Astrocyte of the spinal cord (primary cell): ENCODE data around the gene RGS11.
A peak's percentile ranks its signal among the peaks of the same experiment; 100 is the strongest.

Experiments
- DNase-seq: peaks from one replicate; pipeline ENCODE4 v3.0.0; 2011; ENCODE audit warnings: low read depth, low spot score
- H3K4me3 ChIP-seq: 2 replicates; pipeline ENCODE4 v1.5.1; 2011; ENCODE audit warnings: low read depth, mild to moderate bottlenecking, low read length, moderate library complexity
- CTCF ChIP-seq: IDR thresholded peaks from 2 replicates; pipeline ENCODE4 v1.5.1; 2012; ENCODE audit warnings: low read depth, mild to moderate bottlenecking, low read length, inconsistent platforms
- in situ Hi-C: cut with HindIII; loops from 2 replicates; pipeline ENCODE4 v1.10.0; 2017; ENCODE audit warnings: low sequenced_read_pairs

RGS11 gene

GRCh38 chr16:275786-276232, at the start of gene RGS11:
RGS11 (minus strand) TSS chr16:275944; CDS start chr16:275911, 33 bp downstream.
- in situ Hi-C loops = no loop called here
- DNase-seq = no peak
- peak within 1 kb of the TSS; percentile 25 for H3K4me3 ChIP-seq
- TF ChIP-seq CTCF = no peak

GRCh38 chr16:324451-325334, 48.9 kb upstream of the RGS11 start:
- TF ChIP-seq CTCF = no peak
- in situ Hi-C loops = no loop called here
- H3K4me3 ChIP-seq = no peak overlapping the region
- no peak for DNase-seq

- no peak for TF ChIP-seq CTCF
- DNase-seq = no peak
- in situ Hi-C loops = no loop called here
- H3K4me3 ChIP-seq = no peak overlapping the region
Measured at GRCh38 chr16:324201-324450, 48.4 kb upstream of the RGS11 start.

GRCh38 chr16:322476-323143, 46.9 kb upstream of the RGS11 start:
- TF ChIP-seq CTCF = no peak
- H3K4me3 ChIP-seq = no peak overlapping the region
- in situ Hi-C loops = no loop called here
- DNase-seq = no peak

GRCh38 chr16:321532-321931, 45.8 kb upstream of the RGS11 start:
- in situ Hi-C loops = no loop called here
- H3K4me3 ChIP-seq = no peak overlapping the region
- no peak for TF ChIP-seq CTCF
- DNase-seq = no peak

GRCh38 chr16:320206-320605, 44.5 kb upstream of the RGS11 start:
- no peak for TF ChIP-seq CTCF
- no peak for DNase-seq
- in situ Hi-C loops = no loop called here
- no peak overlapping the region for H3K4me3 ChIP-seq
